Stimulated activated CD4-positive, alpha-beta T cell treated with anti-CD3 and anti-CD28 coated beads, Interleukin-12 subunit alpha, Interleukin-12 subunit beta, amount 100 ng/mL, for 24 hours (primary cell): Measurements from ENCODE around the gene TCP1.
"Not testable (repeated sequence)": the region's sequence is repeated elsewhere in the genome, so short reads cannot be mapped to it uniquely, and the experiment has no call there.

ENCODE experiments used
- DNase-seq, 2 experiments: peaks; one replicate each; pipeline ENCODE4 v3.0.0-alpha.2; 2020; ENCODE audit warnings: low read depth in 2 of 2

The TCP1 gene

DNA sequence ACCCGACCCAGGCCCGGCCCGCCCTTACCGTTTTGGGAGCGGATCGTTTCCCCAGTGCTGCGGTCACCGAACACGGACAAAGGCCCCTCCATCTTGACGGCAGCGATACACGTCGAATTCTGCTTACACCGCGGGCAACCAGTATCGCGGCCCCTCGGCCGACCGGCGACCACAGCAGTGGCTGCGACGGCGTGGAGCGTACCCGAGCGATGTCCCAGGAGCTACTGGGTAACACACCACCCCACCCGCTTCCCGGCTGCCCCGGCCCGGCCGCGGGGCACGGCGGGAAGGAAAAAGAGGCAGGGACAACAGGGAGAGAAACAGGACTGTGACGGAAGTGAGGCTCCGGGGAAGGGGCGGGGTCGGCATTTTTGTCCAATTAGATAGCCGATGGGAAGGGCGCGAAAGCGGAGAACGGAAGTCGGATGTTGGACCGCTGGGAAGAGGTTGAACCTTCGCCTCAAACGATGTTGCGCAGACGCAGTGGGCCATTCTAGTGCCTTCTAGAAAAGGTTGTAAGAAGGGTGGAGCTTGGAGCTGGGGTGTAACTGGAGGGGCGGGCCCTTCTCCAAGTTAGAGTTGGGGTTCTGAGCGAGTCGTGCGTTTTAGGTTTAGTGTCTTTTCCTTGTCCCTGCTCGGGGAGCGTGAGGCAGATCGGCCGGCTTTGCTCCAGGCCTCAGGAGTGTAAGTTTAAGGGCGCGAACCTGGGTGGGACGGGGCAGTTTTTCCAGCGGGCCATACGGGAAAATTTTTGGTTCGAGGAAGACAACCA, at the start of gene TCP1:
TCP1 (minus strand) TSS at position 226 of the 772 bp plus-strand sequence; CDS start at position 92, 134 bp downstream.
- DNase-seq: peak; percentile 99

- DNase-seq: no peak
These were observed 48.8 kb upstream of the TCP1 start for GRCh38 chr6:159838020-159838744.

- no peak for DNase-seq
These were observed 48.1 kb upstream of the TCP1 start for GRCh38 chr6:159837511-159837910.

- no peak for DNase-seq
These were observed 47.5 kb upstream of the TCP1 start for GRCh38 chr6:159836718-159837490.

- no peak for DNase-seq
These were observed 44.7 kb upstream of the TCP1 start for GRCh38 chr6:159833997-159834603.

- DNase-seq: no peak
These were observed 44.2 kb upstream of the TCP1 start for GRCh38 chr6:159833556-159833955.

GRCh38 chr6:159832946-159833345, 43.5 kb upstream of the TCP1 start:
- DNase-seq: no peak

- no peak for DNase-seq
These were observed 41.9 kb upstream of the TCP1 start for GRCh38 chr6:159831373-159831679.

- DNase-seq: no peak
These were observed 41.3 kb upstream of the TCP1 start for GRCh38 chr6:159830501-159831372.

DNA sequence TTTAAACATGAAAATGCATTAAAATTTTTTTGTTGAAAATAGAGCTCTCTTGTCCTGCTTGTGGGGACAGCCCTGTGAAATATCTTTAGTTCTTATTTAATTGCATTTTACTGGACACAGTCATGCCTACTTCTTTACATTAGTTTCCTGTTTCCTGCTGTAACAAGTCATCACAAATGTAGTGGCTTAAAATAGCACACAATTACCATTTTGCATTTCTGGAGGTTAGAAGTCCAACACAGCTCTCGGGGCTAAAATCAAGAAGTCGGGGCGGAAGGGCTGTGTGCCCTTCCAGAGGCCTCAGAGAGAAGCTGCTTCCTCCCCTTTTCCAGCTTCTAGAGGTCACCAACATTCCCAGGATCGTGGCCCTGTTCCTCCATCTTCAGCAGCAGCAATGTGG, 40.1 kb upstream of the TCP1 start:
- DNase-seq: no peak

DNA sequence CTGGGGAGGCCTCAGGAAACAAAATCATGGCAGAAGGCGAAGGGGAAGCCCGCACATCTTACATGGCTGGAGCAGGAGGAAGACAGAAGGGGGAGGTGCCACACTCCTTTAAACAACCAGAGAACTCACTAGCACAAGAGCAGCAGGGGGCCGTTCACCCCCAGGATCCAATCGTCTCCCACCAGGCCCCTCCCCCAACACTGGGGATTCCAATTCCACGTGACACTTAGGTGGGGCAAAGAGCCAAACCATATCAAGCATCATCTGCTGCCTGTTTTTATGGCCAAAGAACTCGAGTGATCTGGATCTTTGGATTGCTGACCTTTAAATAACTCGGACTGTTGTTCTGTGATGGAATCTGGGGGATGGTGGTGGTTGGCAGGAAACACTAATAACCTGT, 38.7 kb upstream of the TCP1 start:
- no peak for DNase-seq

- DNase-seq: no peak
These were observed 37.7 kb upstream of the TCP1 start for GRCh38 chr6:159826968-159827647.

DNA sequence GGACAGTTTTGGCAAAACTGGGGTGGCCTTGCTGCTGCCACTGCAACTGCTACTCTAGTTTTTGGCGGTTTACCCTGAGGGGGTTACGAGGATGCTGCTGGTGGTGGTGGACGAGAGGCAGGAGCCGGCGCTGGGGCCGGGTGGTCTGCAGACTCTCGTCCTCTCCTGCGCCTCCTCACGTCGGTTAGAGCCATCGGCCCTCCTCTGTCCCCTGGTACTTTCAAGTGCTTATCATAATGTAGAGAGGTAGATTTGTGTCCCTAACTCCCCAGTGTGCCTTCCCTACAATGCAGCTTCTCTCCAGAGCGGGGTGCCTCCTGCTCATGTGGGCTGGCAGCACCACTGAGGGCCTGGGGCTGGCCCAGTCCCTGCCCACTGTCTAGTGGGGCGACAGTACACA, 36.6 kb upstream of the TCP1 start:
- no peak for DNase-seq

DNA sequence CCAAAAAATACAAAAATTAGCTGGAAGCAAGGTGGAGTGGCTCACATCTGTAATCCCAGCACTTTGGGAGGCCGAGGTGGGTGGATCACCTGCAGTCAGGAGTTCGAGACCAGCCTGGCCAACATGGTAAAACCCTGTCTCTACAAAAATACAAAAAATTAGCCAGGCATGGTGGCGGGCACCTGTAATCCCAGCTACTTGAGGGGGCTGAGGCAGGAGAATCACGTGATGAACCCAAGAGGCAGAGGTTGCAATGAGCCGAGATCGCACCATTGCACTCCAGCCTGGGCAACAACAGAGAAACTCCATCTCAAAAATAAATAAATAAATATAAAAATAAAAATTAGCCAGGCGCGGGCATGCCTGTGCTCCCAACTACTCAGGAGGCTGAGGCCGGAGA, 35.3 kb upstream of the TCP1 start:
- DNase-seq: not testable (repeated sequence)

GRCh38 chr6:159823953-159824352, 34.6 kb upstream of the TCP1 start:
- no peak for DNase-seq

GRCh38 chr6:159821726-159822125, 32.3 kb upstream of the TCP1 start:
- DNase-seq: no peak

DNA sequence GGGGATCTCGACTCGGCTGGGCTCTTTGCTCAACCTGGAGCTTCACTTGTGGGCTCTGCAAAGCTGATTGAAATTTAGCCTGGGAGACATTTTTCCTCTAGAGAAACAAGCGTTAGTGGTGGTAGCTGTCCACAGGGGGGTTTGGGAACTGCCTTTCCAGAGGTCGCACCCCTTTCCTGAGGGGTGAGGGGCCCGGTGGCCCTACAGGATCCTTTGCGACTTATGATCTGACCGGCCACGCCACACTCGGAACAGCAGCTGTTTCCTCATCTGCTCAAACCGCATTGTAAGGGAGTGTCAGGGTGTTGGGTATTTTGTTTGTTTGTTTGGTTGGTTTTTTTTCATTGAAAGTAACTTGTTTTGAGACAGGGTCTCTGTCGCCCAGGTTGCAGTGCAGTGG, 31.7 kb upstream of the TCP1 start:
- no peak for DNase-seq

- peak in 1 of 2 experiments; percentile 17 for DNase-seq
These were observed 30.7 kb upstream of the TCP1 start for GRCh38 chr6:159819932-159820640.

DNA sequence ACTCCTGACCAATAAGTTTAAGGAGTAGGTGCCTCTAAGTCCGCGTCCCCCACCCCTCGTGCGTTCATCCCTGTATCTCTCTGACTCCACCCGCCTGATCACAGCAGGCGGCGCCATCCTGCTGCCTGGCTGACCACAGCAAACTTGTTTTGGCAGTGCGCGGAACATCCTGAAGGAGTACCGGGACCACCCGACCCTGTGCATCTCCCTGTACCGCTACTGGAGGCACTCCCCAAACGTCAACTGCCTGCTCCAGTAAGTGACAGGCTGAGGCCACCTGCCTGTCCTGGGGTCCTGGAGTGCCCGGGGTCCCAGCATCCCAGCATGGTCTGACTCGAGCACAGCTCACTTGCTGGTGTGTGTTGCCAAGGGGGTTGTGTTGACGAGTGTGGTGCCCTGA, 29.7 kb upstream of the TCP1 start:
- no peak for DNase-seq
